HG03460 (cell line): ENCODE measurements around the gene COX7A2L.
"Not testable (repeated sequence)": the region's sequence is repeated elsewhere in the genome, so short reads cannot be mapped to it uniquely, and the experiment has no call there.

ENCODE experiments used
- ATAC-seq: cut with Tn5 transposase; IDR thresholded peaks from one replicate; pipeline ENCODE4 v1.9.1; 2021; ENCODE audit not compliant: unreplicated experiment

The COX7A2L gene

GRCh38 chr2:42360890-42361727, at the start of gene COX7A2L:
TSS of gene COX7A2L (minus strand) at chr2:42361217. CDS start at chr2:42361161, 56 bp downstream.
- ATAC-seq = peak; percentile 91

DNA sequence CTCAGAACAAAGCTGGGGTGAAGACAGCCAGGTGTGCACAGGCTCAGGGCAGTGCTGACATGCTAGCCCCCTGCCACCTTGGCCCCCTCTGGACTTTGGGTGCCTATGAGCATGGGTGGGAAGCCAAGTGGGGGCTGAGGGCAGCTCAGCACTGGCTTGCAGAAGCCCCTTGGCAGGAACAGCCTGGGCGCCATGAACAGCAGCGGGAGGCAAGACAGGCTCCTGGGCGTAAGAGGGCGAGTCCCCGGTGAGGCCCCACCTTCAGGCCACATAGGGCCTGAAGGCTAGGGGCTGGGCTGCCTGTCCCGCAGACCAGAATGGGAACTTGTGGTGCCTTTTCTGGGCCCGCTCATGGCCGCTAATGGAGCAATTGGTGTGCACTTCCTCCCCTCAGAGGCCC, 47.0 kb upstream of the COX7A2L start:
- ATAC-seq = no peak

DNA sequence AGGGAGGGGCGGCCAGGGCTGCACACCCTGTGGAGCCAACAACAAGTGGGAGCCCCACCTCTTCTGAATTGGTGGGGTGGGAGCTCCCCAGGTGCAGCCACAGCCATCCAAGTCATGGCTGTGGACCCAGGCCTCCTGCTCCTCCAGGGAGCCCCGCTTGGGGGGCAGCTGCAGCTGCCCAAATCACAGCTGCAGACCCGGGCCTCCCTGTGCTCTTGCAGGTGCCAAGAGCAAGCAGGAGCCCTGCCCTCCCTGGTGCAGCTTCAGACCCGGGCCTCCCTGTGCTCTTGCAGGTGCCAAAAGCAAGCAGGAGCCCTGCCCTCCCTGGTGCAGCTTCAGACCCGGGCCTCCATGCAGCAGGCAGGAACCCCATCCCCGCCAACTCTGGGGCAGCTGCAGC, 46.5 kb upstream of the COX7A2L start:
- ATAC-seq = no peak

- no peak for ATAC-seq
Measured at GRCh38 chr2:42404676-42405075, 43.7 kb upstream of the COX7A2L start.

DNA sequence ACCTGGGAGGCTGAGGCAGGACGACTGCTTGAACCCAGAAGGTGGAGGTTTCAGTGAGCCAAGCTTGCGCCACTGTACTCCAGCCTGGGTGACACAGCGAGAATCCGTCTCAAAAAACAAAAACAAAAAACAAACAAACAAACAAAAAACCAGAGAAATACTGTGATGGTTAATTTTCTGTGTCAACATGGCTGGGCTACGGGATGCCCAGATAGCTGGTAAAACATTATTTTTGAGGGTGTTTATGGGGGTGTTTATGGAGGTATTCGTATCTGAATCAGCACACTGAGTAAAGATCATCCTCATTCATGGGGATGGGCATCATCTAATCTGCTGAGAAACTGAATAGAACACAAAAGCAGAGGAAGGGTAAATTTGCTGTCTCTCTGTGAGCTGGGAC, 40.8 kb upstream of the COX7A2L start:
- no peak for ATAC-seq

- ATAC-seq = not testable (repeated sequence)
Measured at GRCh38 chr2:42398052-42398451, 37.0 kb upstream of the COX7A2L start.

DNA sequence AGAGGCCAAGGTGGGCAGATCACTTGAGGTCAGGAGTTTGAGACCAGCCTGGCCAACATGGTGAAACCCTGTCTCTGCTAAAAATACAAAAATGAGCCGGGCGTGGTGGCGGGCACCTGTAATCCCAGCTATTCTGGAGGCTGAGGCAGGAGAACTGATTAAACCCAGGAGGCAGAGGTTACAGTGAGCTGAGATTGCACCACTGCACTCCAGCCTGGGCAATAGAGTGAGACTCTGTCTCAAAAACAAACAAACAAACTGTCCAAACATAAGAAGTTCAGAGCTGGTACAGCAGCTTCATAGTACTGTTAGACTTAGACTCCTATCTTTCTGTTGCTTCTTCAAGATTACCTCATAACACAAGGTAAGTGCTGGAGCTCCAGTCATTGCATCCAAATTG, 32.3 kb upstream of the COX7A2L start:
- ATAC-seq = not testable (repeated sequence)

GRCh38 chr2:42392191-42392590, 31.2 kb upstream of the COX7A2L start:
- no peak for ATAC-seq

GRCh38 chr2:42390401-42390969, 29.5 kb upstream of the COX7A2L start:
- no peak for ATAC-seq

- no peak for ATAC-seq
Measured at GRCh38 chr2:42386682-42387081, 25.7 kb upstream of the COX7A2L start.

DNA sequence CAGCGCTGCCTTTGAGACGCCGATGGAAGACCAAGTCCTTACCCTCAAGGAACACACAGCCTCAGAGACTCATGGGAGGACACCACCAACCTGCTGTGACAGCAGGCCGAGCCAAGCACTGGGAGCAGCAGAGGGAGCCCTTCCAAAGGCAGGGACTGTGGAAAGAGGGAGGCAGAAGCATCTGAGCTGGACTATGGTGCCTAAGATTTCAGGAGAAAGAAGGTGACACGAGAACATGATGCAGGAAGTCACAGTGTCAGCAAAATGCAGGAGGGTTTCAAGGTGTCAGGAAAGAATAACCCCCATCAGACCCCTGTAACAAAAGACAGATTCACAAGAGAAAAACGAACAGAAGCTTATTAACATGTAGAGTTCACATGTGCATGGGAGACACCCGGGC, 24.2 kb upstream of the COX7A2L start:
- no peak for ATAC-seq

GRCh38 chr2:42383855-42384530, 23.0 kb upstream of the COX7A2L start:
- ATAC-seq = no peak

DNA sequence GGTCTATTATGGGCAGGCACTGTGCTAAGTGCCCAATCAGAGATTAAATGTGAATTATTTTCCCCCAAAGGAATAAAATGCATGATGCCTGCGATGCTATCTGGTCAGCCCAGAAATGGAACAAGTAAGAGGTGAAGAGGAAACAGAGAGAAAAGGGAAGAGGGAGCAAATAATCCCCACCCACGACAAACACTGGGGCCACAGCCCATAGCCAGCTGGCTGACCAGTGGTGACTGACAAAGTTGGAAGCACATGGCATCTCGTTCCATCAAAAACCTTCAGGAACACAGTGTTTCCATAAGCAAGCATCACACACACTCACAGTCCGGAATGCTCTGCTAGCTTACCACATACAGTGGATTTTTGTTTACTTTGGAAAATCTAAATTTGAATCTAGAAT, 21.1 kb upstream of the COX7A2L start:
- ATAC-seq = no peak

- not testable (repeated sequence) for ATAC-seq
Measured at GRCh38 chr2:42380026-42380425, 19.0 kb upstream of the COX7A2L start.

GRCh38 chr2:42378415-42378814, 17.4 kb upstream of the COX7A2L start:
- no peak for ATAC-seq

- no peak for ATAC-seq
Measured at GRCh38 chr2:42376758-42377157, 15.7 kb upstream of the COX7A2L start.

DNA sequence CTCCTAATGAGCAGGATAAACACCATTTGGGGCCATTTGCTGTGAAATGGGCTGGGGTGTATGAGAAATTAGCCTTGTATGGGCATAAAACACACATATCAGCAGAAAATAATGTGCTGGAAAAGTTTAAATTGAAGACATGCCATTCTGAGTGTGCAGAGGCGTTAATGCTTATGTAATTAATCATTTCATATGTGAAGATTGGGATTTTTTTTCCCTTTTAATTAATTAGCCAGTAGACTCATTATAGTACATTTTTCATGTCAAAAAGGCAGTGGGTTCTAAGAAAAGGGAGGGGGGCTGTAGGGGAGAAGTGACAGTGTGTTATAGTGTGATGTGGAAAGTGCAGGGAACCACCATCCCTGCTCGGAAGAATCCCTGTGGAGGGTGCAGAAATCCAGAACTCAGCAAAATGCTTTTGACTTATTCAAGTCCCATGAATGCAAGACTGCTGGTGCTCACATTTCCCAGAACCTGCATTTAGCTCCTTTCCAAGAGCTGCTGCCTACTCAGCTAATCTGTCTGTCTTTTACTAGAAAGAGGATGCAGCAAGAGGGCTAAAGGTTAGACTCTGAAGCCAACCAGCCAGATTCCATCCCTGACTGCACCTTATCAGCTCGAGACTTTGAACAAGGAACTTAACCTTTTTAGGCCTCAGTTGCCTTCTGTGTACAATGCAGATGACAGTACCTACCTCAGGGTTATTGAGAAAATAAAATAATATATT, 11.6 kb upstream of the COX7A2L start:
- ATAC-seq = no peak

DNA sequence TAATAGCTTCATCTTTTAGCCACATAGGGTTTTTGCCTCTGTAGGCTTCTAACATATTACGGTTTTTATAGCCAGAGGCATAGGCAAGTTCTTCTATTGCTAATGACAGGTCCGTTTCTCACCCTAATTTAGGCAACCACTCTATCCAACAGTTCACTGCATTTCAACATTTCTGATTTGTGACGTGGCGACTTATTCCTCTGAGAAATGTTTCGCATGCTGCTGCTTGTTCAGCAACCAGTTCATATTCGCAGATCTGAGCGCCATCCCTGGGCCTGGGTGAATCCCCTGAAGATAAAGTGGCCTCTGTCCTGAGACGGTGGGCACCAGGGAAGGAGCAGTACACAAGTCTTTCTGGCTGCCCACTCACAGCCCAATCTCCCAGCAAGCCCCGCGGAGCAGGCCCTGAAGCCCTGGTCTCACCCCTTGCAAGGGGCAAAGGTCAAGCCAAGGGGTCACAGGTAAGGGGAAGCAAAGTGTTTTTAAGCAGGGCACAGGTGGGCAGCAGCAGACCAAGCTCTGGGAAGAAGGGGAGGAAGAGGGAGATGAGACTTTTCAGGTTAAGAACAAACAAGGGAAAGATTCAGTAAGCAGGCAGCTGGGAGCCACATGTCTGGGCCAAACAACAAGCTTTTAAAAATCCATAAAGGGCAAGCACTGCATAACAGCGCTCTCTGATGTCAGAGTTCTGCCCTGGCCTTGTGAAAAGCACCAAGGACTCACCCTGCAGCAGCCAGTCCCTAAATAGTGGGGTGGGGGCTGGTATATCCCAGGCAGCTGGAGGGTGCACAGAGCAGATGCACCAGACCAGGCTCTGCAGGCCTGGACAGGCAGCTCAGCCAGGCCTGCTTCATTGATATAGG, 10.8 kb upstream of the COX7A2L start:
- ATAC-seq = no peak

DNA sequence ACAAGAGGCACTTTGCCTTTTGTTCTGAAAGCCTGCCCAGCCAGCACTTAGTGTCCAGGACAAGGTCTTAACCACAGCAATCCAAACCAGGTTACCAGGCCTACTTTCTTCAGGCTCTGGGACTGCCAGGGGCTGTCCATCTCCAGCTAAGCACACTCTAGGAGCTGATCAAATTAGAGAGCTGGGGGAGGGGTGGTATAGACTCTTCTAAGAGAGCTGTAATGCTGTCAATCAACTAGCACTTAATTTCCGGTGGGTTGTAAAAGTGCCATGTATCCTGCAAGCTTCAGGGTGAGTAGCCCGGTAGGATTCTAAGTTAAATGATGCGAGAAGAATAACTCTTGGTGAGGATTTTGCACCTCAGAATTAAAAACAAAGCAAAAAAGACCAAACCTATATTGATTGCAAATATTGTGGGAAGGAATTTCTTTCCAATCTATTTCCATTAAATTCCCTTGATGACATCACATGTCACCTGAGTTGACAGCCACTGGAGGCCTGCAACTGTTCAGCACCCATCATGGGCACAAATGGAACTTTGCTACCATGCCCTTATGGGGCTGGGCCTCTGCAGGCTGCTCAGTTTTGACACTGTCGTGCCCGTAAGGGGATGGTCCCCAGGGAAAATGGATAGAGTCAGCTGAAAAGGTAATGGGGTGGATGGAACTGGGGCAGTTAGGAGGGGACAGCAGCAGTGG, 8.7 kb upstream of the COX7A2L start:
- no peak for ATAC-seq
